SKM-1 (cell line): ENCODE data around the gene ZNF580.

Experiments used
- DNase-seq: peaks from one replicate; lab custom pipeline; 2025; ENCODE audit not compliant: unreplicated experiment; lab: John Stamatoyannopoulos, UW

ZNF580 gene

DNA sequence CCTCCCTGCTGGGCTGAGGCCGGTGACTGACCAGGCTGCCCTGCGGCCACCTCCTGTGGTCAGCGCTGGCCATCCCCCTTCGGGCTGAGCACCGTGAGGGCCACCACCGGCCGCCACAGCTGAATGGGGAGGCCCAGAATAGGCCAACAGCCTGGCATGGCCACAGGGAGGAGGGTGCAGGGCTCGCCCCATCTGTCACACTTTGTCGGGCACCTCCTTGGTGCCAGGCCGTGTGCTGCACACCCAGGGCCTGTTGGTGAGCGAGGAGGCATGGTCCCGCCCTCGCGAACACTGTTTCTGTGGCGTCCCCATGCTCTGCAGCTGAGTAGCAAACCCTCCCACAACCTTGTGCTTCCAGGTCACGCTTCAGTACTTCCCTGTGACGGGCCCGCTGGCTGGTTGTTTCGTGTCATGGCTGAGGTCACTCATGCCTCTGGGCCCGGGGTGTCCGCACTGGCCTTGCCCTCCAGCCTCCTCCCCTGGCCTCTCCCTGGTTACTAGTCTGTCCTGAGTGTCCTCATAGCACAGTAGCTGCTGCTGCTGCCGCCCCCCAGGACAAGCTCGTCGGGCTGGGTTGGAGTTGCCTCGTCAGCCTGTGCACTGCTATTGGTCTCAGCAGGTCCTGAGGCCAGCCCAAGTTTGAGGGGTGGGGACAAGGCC is 49.4 kb downstream of the ZNF580 start:
- no peak for DNase-seq

DNA sequence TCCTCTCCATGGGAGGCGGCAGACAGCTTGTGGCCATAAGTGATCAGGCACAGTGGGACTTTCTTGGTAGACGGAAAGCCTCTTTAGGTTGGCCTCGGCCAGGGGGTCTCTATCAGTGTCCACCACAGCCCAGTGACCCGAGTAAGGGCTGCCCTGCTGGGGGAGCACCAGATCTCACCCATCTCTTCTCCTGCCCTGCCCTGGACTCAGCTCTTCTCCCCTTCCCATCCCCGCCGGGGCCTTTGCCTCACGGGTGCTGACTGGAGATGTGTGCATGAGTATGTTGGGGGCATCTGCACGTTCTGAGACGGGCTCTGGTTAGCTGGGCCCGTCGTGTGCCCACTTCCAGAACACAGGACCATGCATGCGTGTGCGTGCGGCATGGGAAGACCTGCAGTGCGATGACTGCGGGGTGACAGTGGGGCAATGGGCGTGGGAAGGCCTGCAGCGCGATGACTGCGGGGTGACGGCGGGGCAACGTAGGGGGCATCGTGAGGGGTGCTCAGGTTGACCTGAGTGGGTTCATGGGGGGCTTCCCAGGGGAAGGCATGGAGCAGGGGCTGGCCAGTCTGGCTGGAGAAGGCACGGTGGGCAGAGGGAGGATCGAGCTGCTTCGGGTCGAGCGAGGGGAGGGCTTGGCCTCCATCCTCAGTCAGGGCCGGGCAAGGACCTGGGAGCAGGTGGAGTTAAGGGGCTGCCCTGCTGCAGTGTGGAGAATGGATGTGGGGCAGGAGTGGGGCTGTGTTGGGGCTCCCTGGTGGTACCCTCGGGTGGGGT is 50.2 kb downstream of the ZNF580 start:
- DNase-seq, result no peak

DNA sequence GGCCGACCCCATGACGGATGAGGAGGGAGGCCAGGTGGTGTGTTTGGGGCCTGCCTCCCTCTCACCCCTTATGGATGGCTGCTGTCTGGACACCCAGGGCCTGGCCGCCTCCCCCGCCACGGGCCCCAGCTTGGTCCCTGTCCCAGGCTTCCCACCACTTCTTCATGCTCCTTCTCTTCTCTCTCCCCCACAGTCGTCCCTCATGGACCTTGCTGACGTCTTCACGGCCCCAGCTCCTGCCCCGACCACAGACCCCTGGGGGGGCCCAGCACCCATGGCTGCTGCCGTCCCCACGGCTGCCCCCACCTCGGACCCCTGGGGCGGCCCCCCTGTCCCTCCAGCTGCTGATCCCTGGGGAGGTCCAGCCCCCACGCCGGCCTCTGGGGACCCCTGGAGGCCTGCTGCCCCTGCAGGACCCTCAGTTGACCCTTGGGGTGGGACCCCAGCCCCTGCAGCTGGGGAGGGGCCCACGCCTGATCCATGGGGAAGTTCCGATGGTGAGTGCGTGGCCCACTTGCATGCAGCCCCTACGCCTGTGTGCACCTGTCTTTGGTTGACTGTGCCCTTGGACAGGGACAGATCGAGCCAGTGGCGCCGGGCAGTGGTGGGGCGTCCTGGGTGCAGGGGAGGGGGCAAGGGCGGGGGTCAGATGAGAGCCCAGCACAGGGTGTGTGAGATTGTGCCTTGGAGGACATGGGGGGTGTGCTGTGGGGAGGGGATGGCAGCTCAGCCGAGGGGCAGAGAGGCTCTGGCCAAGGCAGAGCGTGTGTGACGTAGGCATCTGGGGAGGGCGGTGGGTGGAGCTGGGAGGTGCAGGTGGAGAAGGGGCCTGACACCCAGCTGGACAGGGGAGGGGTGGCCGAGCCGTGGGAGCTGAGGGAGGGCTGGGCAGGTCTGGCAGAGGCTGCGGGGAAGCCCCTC is 51.0 kb downstream of the ZNF580 start:
- no peak for DNase-seq

DNA sequence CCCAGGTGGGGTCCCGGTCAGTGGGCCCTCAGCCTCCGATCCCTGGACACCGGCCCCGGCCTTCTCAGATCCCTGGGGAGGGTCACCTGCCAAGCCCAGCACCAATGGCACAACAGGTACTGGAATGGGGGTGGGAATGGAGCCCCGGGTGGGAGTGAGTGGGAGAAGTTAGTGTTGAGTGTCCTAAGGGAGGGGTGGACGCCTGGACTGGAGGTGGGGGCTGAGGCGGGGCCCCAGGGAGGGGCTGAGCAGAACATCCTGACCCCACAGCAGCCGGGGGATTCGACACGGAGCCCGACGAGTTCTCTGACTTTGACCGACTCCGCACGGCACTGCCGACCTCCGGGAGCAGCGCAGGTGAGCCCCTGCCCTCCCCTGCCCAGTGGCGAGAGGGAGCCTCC is 51.9 kb downstream of the ZNF580 start:
- no peak for DNase-seq
